ENCODE measurements around the gene KAT2B. TPM values are rescaled to one million over a fixed set of nuclear protein-coding genes. Genes with fewer than 3 reads are reported as not detected.

The KAT2B gene
- total and polyA plus RNA-seq, 2 of the 8 experiments (the other 6 are each of a cell fraction or from before 2014, with no cell fraction given) = 0.24 to 0.91 TPM

GRCh38 chr3:20147361-20147760, 107.1 kb downstream of the KAT2B start:
- no peak overlapping the region for H3K9ac ChIP-seq (replicated peaks in 1 of 4; ENCODE audit: extremely low read depth in 1 of 4, low read depth in 3 of 4, low read length in 3 of 4)
- no peak overlapping the region for H3K4me2 ChIP-seq (ENCODE audit: insufficient read depth in 1 of 2, low read depth in 2 of 2, low read length in 2 of 2)
- no peaks in the 10 kb centered on the region for H3K79me2 ChIP-seq (ENCODE audit: control insufficient read depth in 1 of 2, insufficient read depth in 2 of 2, low read length in 2 of 2)
- H4K8ac ChIP-seq (ENCODE audit: extremely low read depth, insufficient read depth, low read length) = no peak overlapping the region
- H2BK5ac ChIP-seq (ENCODE audit: low read depth, low read length) = no peak overlapping the region
- no peak overlapping the region for H3K18ac ChIP-seq (ENCODE audit: extremely low read depth, low read length)
- POLR2A ChIA-PET (ENCODE audit: partially characterized antibody) = no interaction called here
- H3K4me3 ChIP-seq (ENCODE audit: extremely low read depth in 1 of 4, insufficient read depth in 2 of 4, low read depth in 3 of 4, low read length in 4 of 4) = no peak overlapping the region
- CTCF ChIA-PET (ENCODE audit: partially characterized antibody) = interaction anchor here (1.2 to 2.0 kb wide), 2 partner anchors 9 to 101 kb away, joined by 3 to 6 read pairs; no protein-coding TSS in a partner anchor
- no peak overlapping the region for H2BK12ac ChIP-seq (ENCODE audit: low read depth, low read length)
- H2BK20ac ChIP-seq (ENCODE audit: low read length) = no peak overlapping the region
- no peak overlapping the region for H2AFZ ChIP-seq (ENCODE audit: low read length)
- no peaks in the 10 kb centered on the region for H4K20me1 ChIP-seq (replicated peaks in 1 of 2; ENCODE audit: control insufficient read depth in 1 of 2, insufficient read depth in 2 of 2, low read length in 2 of 2)
- H3K79me1 ChIP-seq (ENCODE audit: low read depth, low read length) = no peaks in the 10 kb centered on the region
- H3K4me1 ChIP-seq (replicated peaks in 1 of 4; ENCODE audit: control insufficient read depth in 3 of 4, insufficient read depth in 4 of 4, low read length in 3 of 4) = no peaks in the 10 kb centered on the region
- no peak for DNase-seq (ENCODE audit: low read depth in 1 of 2, low spot score in 2 of 2)
- H3K23me2 ChIP-seq (ENCODE audit: low read depth, low read length) = 0 out of 2 replicates have a peak, but pooled peaks cover 2% of the 10 kb centered on the region
- no peaks in the 10 kb centered on the region for H3K36me3 ChIP-seq (ENCODE audit: control insufficient read depth in 2 of 4, insufficient read depth in 4 of 4, low read length in 3 of 4)
- H3K14ac ChIP-seq (ENCODE audit: insufficient read length) = no peak overlapping the region
- no peak overlapping the region for H3K23ac ChIP-seq (ENCODE audit: insufficient read length)
- H3K4ac ChIP-seq (replicated peaks; ENCODE audit: insufficient read length, low read depth, low read length) = no peak overlapping the region
- no peak overlapping the region for H3K27ac ChIP-seq (ENCODE audit: low read depth, low read length)
- H2BK15ac ChIP-seq (ENCODE audit: low read length) = no peak overlapping the region
- H3K56ac ChIP-seq (replicated peaks; ENCODE audit: insufficient read length, low read depth, low read length) = no peak overlapping the region
- no peak for FAIRE-seq
- H2BK120ac ChIP-seq (replicated peaks; ENCODE audit: low read depth, low read length) = no peak overlapping the region
- H2AK5ac ChIP-seq (ENCODE audit: low read depth, low read length) = no peak overlapping the region
- H4K5ac ChIP-seq (ENCODE audit: insufficient read length, low read depth, low read length) = no peak overlapping the region
- H3K27me3 ChIP-seq (replicated peaks in 1 of 4; ENCODE audit: control insufficient read depth in 3 of 4, extremely low read depth in 1 of 4, insufficient read depth in 3 of 4, low read length in 3 of 4) = no peaks in the 10 kb centered on the region
- no peak overlapping the region for H4K91ac ChIP-seq (replicated peaks; ENCODE audit: insufficient read length, low read length)
- H3K9me3 ChIP-seq (ENCODE audit: insufficient read depth in 2 of 2, low read depth in 1 of 2, low read length in 1 of 2) = no peaks in the 10 kb centered on the region
- no peak for TF ChIP-seq POLR2AphosphoS5 (IDR thresholded peaks at IDR 0.05; ENCODE audit: low read depth, low read length)
- no peak for TF ChIP-seq TCF12 (IDR thresholded peaks at IDR 0.05; ENCODE audit: low read depth, low read length)
- TF ChIP-seq EZH2 (IDR thresholded peaks at IDR 0.05; ENCODE audit: low read depth, low read length, severe bottlenecking) = no peak
- TF ChIP-seq SAP30 (IDR thresholded peaks at IDR 0.05; ENCODE audit: insufficient read depth, insufficient replicate concordance, low read length) = no peak
- TF ChIP-seq KDM5A (IDR thresholded peaks at IDR 0.05; ENCODE audit: low read length) = no peak
- TF ChIP-seq, protein P1, sequence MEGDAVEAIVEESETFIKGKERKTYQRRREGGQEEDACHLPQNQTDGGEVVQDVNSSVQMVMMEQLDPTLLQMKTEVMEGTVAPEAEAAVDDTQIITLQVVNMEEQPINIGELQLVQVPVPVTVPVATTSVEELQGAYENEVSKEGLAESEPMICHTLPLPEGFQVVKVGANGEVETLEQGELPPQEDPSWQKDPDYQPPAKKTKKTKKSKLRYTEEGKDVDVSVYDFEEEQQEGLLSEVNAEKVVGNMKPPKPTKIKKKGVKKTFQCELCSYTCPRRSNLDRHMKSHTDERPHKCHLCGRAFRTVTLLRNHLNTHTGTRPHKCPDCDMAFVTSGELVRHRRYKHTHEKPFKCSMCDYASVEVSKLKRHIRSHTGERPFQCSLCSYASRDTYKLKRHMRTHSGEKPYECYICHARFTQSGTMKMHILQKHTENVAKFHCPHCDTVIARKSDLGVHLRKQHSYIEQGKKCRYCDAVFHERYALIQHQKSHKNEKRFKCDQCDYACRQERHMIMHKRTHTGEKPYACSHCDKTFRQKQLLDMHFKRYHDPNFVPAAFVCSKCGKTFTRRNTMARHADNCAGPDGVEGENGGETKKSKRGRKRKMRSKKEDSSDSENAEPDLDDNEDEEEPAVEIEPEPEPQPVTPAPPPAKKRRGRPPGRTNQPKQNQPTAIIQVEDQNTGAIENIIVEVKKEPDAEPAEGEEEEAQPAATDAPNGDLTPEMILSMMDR (IDR thresholded peaks at IDR 0.05; ENCODE audit: control extremely low read depth in 1 of 3, insufficient read depth in 1 of 3, low read depth in 1 of 3, low read length in 3 of 3) = no peak
- no peak for TF ChIP-seq RNF2 (IDR thresholded peaks at IDR 0.05; ENCODE audit: borderline replicate concordance, low read depth, low read length, missing control alignments, poor library complexity, severe bottlenecking)
- TF ChIP-seq SP1 (IDR thresholded peaks at IDR 0.05; ENCODE audit: low read depth, low read length) = no peak
- no peak for TF ChIP-seq CHD1 (IDR thresholded peaks at IDR 0.05; ENCODE audit: low read depth, low read length)
- no peak for TF ChIP-seq MAFK (IDR thresholded peaks at IDR 0.05; ENCODE audit: low read depth, low read length)
- TF ChIP-seq USF2 (IDR thresholded peaks at IDR 0.05; ENCODE audit: low read length) = no peak
- TF ChIP-seq CREB1 (IDR thresholded peaks at IDR 0.05) = no peak
